UCSD-AML1 (cell line): ENCODE measurements around the gene INPP5J.
"Not testable (repeated sequence)": the region's sequence is repeated elsewhere in the genome, so short reads cannot be mapped to it uniquely, and the experiment has no call there.

Experiments used
- DNase-seq: peaks from one replicate; lab custom pipeline; 2025; ENCODE audit not compliant: unreplicated experiment; lab: John Stamatoyannopoulos, UW

The INPP5J gene

GRCh38 chr22:31102441-31103081 is 20.2 kb upstream of the INPP5J start:
- no peak for DNase-seq

- DNase-seq, result no peak
These were observed 19.7 kb upstream of the INPP5J start for GRCh38 chr22:31103111-31103510.

- no peak for DNase-seq
These were observed 18.7 kb upstream of the INPP5J start for GRCh38 chr22:31103899-31104694.

DNA sequence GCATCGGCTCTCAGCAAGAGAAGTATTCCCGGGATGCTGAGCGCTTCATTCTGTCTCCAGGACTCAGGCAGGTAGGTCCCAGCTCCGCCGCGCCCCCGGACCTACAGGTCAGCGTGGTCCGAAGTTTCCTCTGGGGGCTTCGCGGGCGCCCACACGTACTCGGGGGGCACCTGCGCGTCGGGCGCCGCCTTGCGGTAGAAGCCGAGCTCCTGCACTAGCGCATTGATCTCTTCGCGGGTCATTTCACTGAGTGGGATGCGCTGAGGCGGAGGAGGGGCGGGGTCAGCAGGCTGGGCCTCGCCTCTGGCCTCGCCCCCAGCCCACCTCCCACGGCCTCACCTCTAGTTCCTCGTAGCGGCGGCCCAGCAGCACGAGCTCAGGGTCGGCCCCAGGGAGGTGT is 17.9 kb upstream of the INPP5J start:
- no peak for DNase-seq

GRCh38 chr22:31105282-31105929 is 17.4 kb upstream of the INPP5J start:
- DNase-seq, result no peak

DNA sequence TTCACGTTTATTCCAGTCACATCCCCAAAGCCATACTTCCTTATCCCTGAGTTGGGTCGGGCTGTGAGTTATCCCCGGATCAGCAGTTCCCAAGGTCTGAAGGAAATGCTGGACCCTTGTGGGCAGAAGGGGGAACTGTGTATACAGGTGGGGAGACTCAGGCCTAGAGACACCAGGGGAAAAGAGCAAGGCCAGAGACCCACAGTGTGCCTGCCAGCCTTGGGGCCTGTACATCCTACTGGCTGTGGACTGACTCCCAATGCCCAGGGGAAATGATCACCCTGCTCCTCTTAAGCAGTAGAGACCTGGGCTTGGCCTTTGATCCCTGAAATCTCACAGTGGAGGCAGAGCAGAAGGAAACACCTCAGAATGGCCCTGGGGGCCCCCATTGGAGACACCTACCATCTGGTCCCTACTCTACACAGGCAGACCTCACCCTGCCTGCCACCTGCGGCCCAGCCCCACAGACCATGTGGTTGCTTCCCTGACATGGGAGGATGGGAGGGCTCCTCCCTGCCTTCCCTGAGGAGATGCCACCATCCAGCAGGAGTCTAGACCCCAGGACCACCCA is 16.7 kb upstream of the INPP5J start:
- DNase-seq, result no peak

GRCh38 chr22:31106731-31107177 is 16.0 kb upstream of the INPP5J start:
- no peak for DNase-seq

DNA sequence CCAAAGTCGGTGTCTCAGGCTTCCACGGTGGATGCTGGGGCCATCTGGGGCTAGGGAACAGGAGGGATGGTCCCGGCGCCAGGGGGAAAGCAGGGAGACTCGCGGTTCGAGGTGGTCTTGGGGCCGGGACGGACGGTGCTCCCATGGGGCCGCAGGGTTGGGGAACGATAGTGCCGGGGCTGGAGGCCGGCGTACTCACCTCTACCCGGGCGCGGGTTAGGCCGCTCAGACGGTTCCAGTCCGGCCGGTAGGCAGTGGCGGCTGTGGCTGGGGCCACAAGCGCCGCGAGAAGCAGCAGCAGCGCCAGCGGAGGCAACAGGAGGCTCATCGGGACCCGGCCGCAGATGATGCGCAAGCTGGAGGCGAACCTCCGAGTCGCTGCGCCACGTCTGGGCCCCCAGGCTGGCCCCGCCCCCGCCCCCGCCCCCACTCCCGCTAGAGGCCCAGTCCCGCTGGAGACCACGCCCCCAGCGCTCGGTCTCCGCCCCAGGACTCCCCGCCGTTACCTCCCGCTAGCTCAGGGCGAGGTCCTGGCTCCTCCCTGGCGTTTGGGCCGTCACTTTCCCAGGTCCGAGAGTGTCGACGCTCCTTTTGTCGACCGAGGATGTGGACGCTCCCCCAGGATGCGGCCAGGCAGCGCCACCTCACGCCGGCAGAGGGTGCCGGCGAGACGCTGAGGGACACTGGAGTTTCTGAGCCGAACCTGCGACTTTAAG is 15.4 kb upstream of the INPP5J start, which contains the start of gene SELENOM:
Gene SELENOM (minus strand): TSS at position 391 of the 716 bp plus-strand sequence. CDS start 63 bp downstream, at position 328.
- peak; percentile 90 for DNase-seq

DNA sequence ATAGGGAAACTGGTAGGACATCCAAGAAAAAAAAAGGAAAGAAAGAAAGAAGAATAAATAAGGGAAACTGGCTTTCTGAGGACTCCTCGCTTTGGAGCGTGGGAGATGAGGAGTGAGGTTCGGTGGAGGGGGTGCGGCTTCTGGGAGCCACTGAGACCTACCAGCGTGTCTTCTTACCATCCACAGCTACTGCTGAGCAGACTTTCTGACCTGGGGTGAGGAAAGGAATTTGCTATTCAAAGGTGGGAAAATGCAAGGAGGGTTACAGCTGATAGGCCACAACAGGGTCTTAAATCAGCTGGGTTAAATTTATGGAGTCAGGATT is 14.9 kb upstream of the INPP5J start:
- DNase-seq, result no peak

DNA sequence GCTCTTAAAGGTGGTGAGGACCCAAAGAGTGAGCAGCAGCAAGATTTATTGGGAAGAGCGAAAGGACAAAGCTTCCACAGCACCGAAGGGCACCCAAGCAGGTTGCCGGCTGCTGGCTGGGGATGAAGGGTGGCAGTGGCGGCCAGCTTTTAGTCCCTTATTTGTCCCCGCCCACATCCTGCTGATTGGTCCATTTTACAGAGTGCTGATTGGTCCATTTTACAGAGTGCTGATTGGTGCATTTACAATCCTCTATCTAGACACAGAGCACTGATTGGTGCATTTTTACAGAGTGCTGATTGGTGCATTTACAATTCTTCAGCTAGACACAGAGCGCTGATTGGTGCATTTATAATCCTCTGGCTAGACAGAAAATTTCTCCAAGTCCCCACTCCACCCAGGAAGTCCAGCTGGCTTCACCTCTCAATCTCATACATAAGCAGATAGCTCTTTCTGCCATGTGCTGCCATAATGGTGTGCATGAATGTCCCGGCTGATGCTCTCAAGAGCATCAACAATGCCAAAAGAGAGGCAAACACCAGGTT is 10.1 kb upstream of the INPP5J start:
- DNase-seq, result not testable (repeated sequence)

- no peak for DNase-seq
These were observed 4.5 kb upstream of the INPP5J start for GRCh38 chr22:31118046-31118820.

- DNase-seq, result peak; percentile 26
These were observed 3.6 kb upstream of the INPP5J start for GRCh38 chr22:31119026-31119717.

DNA sequence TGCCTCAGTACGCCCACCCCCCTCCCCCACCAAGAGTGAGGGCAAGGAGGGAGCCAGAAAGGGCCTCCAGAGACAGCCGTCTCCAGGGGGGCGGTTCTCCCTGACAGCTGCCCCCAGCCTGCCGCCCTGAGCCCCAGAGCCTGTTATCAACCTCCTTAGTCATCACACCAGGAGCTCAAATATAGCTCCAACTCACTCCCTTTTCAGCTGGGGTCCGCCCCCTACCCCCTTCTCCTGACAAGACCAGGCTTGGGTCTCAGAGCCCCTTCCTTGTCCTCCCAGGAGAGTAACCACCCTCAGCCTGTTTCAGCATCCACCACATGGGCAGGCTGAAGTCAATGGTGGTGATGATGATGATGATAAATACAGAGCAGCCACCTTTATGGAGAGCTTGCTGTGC is 2.5 kb upstream of the INPP5J start:
- no peak for DNase-seq

DNA sequence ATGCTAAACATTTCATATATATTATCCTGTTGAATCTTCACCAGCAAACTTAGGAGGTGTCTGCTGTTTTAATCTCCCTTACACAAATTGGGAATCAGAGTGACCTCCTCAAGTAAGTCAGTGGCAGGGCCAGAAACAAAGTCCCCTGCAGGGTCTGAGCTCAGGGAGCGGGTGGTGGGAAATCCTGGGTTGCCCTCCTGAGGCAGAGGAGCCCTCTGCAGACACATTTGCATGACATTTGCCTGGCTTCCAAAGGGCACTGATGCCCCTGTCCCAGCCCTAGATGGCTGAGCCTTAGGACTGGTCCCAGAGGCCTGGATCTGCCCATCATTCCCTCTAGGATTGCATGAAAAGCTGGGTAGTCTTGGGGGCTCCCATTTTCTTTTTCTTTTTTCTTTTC is 2.1 kb upstream of the INPP5J start:
- DNase-seq, result no peak

DNA sequence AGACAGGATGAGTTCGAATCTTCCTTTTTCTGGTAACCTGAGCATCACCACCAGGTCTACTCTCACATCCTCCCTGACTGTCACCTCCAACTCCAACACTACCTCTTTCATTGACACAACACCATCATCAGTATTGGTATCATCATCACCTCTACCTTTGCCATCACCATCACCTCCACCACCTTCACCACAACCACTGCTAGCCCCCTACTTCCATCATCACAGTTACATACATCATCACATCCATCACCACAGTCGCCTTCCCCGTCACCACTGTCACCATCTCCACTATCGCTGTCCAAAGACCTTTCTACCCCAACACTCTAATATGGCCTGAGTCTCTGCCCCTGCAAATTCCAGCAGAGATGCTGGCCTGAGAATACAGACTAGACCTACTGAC is 1.4 kb upstream of the INPP5J start:
- no peak for DNase-seq

GRCh38 chr22:31122196-31122531 is 602 bp upstream of the INPP5J start:
- no peak for DNase-seq

DNA sequence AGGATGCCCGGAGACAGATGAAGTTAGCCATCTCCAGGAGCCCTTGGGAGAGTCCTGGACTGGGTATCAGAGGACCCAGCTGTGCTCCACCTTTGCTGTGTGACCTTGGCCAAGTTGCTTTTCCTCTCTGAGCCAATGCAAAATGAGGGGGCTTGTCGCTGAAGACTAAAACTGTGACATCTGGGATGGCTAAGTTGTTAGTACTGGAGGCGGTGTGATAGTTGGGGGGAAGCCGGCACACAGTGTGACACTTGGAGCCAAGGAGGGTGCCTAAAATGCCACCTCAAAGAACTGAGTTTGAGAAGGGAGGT is 481 bp downstream of the INPP5J start:
- no peak for DNase-seq

- DNase-seq, result no peak
These were observed 1.5 kb downstream of the INPP5J start for GRCh38 chr22:31124290-31124689.

GRCh38 chr22:31124811-31125465 is 2.2 kb downstream of the INPP5J start:
- DNase-seq, result no peak
